GM21619 (cell line): ENCODE results near the gene RPS10.

Experiments used
- ATAC-seq: cut with Tn5 transposase; IDR thresholded peaks from one replicate; pipeline ENCODE4 v1.9.1; 2021; ENCODE audit not compliant: unreplicated experiment

RPS10 gene

DNA sequence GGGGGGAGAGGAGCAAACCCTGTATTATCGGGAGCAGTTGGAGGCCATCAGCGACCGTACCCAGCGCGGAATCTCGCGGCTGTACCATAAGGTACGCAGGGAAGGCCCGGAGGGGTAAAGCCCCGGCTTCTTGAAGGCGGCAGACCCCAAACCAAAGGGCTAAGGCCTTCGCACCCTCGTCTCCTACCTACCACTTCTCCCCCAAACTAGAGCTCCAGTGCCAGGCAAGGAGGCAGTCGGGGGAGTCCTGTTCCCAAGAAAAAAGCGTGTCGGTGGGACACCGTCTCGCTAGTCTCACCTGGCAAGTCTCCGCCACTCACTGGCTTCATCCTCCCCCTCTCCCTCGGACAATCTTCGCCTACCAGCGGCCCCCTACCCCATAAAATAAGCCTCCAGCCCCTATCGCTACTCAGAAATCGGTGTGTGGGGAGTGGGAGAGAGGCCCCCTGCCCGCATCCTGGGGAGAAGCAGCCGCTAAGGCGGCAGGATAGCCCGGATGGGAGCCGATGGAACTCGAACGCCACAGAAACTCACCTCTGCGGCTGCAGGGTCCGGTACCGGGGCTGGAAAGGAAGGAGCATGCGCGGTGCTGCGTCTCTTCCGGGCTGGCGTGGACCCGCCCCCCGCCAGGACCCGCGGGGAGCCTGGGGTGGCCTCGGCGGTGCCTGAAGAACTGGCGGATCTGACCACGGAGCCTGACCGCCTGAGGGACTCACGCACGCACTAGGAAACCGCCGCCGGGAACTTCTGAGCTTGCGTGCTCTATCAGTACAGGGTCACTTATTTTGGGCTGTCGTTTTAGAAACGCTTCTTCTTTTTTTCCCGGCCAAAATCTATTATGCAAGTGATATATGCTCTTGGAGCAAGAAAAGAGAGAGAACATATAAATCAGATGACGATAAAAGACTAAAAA, at the start of gene RPS10:
TSS of gene RPS10 (minus strand) at position 572 of the 913 bp plus-strand sequence. CDS start 848 bp downstream, outside the sequence.
- peak; percentile 70 for ATAC-seq

DNA sequence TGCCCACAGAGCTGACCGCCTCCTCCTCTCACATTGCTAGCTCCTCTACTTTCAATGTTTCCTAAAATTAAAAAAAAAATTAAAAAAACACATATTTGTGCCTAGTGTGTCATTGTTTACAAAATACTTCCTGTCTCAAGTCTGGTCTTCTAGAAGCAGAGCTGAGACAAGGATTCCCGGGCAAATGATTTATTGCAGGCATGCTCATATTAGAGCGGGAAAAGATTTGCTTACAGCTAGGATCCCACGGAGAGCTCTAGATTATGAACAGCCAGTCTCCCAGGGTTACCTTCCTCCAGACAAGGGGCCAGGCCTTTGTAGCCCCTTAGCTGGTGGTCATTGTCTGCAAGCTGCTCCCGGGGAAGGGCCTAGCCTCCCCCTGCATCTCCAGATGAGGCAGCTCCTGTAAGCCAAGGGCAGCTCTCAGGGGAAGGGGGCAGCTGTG, 49.4 kb upstream of the RPS10 start:
- ATAC-seq: no peak

DNA sequence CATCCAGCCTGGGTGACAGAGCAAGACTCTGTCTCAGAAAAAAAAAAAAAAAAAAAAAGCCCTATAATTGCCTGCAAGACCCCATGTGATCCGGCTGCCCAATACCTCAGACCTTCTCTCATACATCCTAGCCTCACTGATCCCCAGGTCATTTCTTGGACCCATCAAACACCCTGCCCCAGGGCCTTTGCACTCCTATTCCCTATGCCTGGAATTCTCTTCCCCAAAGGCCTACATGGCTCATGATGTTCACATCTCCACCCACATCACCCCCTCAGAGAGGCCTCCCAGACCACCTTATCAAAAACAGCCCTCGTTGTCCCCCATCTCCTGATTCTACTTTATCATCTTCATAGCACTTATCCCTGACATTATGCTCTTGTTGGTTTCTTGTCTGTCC, 48.9 kb upstream of the RPS10 start:
- no peak for ATAC-seq

DNA sequence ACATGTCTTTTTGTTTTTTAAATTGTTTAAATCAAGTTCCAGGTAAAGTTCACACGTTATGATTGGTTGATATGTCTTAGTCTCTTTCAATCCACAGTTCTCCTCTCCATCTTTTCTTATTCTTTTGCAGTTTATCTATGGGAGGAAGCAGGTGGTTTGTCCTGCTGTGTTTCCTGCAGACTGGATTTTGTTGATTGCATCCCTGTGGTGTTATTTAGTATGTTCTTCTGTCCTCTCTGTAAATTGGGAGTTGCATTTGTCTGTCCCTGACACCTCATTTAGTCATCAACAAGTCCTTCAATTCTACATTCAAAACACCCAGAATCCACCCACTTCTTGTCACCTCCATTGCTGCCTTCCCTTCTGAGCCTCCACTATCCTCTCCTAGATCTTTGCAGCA, 48.1 kb upstream of the RPS10 start:
- ATAC-seq: no peak

DNA sequence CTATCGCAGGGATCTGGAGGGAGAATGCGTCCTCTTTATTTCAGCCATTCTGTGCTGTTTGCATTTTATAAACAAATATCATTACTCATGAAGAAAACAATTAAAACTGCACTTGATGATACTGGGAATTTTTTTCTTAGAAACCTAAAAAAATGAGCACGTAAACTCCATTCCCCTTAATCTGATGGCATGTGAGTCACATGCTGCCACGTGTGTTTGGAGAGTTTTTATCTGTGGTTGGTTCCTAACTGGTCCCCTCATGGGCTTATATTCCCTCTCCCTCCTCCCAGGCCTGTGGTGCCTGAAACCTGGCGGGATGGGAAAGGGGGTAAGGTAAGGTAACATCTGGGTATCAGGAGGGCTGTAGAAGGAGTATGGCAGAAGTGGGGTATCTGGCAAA, 46.6 kb upstream of the RPS10 start:
- ATAC-seq: no peak

DNA sequence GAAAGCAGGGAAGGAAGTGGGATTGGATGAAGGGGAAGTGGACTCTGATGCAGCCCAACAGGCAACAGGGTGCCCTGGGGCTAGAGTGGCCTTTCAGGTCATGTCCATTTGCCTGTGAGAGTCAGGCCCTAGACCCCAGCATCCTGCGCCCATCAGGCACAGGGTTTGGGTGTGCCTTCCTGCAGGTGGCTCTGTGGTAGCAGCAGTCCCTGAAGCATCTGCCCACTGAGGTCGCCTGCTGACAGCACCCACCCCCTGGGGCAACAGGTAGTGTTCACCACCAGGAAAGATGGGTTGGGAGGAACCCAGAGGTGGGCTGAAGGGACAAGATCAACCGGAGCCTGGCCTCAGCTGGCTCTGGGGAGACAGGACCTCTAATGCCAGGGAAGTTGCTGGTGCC, 43.6 kb upstream of the RPS10 start:
- ATAC-seq: no peak

DNA sequence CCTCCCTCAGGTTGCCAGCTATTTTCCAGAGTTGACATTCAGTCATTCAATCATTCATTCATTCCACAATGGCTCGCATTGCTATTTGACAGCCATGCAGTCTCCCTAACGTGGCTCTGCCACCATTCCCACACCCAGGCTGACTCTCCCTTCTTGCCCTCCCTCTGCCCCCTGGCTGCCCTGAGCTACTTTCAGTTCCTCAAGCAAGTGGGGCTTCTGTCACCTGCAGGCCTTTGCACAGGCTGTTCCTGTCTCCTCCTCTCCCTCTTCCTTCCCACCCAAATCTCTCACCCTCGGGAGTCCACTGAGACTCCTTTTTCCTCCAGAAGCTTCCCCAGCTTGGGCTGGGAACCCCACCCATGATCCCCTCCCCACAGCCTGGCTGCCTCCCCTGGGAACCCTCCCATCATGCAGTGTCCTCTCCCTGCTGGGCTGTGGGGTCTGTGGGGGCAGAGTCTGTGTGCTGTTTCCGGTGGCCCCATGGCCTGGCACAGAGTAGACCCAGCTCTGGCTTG, 42.6 kb upstream of the RPS10 start:
- no peak for ATAC-seq

DNA sequence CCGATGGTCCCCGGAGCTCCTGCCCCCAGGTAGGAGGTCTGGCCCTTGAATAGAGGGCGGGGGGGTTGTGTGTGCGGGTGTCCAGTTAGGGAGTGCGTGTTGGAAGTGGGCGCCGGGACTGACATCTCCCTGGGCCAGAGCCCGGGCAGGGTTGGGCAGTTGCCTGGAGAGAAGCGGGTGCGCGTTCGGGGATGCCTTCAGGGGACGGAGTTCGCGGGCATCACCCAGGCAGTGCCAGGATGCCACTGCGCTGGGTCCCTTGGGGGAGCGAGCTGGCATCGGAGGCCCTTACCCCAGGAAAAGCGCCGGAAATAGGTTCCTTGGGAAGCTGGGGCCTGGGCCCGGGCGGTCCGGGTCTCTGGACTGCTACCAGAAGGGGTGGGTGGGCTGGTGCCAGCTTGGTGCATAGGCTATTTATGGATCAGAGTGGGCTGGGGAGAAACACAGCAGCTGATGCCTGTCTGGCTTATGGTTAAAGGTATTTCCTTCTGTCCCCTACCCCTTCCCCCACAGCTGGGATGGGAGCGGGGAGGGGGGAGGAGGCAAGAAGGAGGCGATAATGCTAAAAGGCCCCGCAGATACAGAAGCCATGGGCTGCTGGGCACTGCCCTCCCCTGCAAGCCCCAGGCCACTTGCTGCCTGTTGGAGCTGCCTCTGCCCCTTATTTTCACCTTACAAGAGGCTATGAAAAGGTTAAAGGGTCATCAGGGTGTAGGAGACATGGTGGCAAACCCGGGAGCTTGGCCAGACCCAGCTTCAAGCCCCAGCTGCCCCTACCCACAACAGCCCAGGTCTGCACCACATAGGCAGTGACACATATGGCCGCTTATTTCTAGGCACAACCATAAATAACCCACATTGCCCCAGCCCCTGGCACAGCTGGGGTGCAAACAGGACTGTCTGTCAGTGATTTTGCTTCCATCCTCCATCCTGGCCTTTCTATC, 40.6 kb upstream of the RPS10 start:
- no peak for ATAC-seq

DNA sequence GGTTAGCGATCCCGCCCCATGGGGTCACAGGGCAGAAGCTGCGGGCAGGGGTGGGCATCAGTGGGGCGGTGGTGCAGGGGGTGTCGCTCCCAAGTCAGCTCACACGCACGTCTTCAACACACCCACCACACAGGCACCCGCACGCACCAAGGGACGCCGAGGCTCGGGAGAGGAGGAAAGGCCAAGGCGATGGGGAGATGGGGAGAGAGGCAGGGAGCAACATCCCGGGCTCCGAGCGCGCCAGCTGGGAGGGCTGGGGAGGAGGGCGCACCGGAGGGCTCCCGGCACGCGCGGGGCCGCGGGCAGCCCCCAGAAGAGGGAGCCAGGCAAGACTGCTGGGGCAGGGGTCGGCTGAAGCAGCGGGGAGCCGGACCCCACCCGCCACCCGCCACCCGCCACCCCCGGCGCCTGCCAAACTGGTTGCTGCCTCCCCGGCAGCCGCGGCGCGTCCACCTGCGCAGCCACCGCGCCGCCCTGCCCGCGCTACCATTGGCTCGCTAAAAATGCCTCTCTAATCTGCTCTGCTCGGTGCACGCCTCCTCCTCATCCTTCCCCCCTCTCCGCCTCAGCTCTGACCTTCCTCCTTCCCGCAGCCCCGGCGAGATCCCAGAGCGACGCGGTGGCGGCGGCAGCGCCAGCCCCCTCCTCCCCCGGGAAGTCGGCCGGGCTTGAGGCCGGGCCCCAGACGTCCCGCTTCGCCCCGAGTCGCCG, 39.8 kb upstream of the RPS10 start, which contains the start of gene PACSIN1:
TSS of gene PACSIN1 (plus strand) at position 546 of the 711 bp plus-strand sequence. CDS start 60,230 bp downstream, outside the sequence.
- no peak for ATAC-seq

DNA sequence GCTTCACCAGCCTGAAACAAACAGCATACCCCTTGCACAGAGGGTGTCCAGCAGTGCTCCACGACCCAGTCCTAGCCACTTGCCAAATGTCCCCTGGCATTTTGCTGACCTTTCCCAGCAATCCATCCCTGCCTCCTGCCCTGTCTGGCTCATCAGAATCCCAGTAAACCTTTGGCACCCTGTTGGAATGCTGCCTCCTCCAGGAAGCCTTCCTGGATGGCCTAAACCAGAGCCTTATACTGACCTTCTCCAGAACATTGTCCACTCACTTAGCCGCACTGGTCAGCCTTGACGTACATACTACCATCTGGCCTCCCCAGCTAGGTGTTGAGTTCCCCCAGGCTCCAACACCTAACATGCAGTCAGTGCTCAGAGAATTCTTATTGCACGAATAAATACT, 38.0 kb upstream of the RPS10 start:
- no peak for ATAC-seq

DNA sequence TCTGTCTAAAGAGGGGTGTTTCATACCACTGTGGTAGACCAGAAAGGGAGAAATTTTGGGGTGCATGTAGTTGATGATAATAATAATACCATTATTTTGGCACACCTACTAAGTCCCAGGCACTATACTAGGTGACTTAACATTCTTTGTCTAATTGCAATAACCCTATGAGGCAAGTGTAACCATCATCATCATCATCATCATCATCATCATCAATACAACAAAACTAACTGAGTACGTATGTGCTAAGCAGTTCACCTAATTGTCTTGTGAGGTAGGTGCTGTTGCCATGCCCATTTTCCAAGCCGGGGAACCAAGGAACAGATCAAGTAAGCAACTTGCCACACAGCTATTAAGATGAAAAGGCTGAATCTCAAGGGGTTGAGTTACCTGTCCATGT, 37.4 kb upstream of the RPS10 start:
- no peak for ATAC-seq

DNA sequence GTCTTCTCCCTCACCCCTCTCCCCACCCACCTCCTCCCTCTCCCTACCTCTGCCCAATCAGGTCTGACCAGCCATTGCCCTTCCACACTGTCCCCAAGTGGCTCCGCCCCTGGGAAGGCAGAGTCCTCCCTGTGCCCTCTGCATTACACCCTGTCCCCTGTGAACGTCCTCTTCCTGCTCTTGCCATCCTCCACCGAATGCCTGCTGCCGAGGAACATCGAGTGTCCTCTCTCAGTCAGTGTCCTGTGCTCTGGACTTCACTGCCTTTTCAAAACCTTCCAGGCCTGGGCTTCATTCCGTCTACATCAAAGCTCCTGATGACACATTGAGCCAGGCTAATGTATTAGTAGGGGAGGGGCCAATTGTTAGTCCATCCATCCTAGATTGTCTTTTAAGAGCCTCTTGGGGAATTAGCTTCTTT, 36.7 kb upstream of the RPS10 start:
- no peak for ATAC-seq

DNA sequence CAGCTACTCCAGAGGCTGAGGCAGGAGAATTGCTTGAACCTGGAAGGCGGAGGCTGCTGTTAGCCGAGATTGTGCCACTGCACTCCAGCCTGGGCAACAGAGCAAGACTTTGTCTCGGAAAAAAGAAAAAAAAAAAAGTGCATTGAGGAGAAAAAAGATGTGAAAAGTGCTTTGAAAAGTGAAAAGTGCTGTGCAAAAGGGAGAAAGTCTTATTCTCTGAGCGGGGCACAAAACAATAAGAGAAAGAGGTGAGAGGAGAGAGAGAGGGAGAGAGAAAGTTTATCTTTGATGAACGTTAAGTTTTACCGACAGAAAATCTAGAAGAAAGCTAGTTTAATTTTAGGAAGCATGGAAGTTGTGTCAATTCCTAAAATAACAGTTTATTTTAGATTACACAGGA, 36.1 kb upstream of the RPS10 start:
- ATAC-seq: no peak

DNA sequence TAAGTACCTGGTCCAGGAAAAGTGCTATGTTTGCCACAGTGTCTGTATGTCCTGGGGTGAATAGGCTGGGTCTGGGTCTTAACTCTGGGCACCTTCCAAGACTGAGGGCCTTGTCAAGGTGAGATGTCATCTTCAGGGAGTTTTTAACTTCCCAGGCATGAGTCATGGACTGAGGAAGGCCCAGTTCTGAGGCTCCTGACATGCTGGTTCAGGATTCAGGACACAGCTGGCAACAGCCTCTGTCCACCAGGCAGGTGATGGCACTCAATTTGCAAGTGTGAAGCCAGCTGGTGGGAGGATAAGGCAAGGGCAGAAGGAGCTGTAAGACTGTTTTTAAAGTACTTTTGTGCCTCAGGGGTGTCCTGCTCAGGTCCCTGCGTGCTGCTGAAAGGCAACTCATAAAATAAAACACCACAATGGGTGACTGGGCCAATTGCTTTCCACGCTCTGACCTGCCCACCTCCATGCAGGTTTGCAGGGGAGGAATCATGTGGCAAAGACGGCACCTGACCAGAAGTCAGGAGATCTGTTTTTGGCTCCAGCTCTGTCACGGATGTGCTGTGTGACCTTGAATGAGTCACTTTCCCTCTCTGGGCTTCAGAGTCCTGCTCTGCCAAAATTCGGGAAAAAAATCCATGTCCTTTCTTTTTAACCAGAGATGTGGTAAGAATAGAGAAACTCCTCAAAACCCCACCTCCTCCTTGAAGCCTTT, 35.1 kb upstream of the RPS10 start:
- ATAC-seq: no peak

DNA sequence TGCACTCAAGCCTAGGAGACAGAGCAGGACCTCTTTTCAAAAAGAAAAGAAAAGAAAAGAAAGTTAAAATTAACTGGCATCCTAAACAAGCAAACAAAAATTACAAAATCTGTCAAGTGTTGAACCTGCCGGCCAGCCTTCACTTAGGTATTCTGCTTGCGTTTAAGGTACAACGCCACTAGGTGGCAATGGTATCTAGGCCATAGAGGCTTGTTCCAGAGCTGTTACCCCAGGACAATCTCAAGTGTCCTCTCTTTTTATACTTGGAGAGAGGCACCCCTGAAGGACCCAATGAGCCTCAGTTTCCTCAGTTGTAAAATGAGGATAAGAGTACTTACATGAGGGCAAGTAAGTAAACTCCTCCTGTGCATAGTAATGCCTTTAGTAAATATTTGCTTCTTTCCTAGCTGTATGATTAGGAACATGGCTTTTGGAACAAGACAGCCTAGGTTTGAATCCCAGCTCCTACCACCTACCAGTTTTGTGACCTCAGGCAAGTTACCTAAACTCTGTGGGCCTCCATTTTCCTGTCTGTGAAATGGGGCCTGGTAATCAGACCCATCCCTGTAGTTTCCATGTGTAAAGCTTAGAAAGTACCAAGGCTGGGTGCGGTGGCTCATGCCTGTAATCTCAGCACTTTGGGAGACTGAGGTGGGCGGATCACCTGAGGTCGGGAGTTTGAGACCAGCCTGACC, 34.2 kb upstream of the RPS10 start:
- no peak for ATAC-seq

DNA sequence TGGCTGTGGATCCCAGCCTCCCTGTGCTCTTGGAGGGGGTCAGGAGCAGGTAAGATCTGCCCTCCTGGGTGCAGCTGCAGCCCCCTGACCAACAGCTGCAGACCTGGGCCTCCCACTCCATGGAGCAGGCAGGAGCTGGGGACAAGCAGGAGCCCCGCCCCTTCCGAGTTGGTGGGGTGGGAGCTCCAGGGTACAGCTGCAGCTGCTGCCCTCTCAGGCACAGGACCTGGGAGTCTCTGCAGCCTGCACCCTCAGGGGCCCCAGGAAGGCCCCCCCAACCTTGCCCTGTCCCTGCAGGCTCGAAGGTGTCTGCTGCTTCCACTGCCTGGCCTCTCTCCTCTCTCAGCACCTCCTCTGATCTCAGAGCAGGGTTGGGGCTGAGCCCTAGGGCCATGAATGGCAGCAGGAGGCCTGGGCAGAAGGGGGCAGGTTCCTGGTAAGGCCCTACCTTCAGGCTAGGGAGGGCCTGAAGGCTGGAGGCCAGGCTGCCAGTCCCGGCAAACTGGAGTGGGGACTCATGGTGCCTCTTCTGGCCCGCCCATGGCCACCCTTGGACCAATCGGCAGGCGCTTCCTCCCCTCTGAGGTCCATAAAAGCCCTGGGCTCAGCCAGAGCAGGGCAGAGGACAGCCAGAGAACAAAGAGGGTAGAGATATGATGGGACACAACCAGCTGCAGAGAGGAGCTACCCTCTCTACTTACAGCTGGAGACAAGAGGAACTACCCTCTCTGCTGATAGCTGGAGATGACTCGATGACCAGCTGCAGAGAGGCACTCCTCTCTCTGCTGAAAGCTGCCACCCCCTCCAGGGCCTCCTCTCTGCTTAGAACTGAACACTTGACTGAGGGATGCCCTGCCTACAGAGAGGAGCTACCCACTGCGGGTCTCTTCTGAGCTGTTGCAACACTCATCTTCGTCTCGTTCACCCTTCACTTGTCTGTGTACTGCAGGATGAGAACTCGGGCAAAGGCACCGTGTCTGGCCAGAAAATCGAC, 32.2 kb upstream of the RPS10 start:
- ATAC-seq: no peak

DNA sequence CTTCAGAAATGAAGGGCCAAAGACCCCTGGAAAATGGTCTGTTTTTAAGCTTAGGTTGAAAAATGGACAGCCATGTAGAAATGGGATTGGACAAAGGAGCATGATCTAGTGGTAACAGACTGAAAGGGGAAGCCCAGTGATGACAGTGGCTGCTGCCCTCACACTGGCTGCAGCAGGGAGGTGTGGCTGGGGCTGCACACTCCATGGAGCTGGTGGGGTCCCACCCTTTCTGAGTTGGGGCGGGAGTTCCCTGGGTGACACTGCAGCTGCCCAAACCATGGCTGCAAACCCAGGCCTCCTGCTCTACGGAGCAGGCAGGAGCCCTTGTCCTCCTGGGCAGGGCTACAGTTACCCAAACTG, 31.5 kb upstream of the RPS10 start:
- ATAC-seq: no peak

DNA sequence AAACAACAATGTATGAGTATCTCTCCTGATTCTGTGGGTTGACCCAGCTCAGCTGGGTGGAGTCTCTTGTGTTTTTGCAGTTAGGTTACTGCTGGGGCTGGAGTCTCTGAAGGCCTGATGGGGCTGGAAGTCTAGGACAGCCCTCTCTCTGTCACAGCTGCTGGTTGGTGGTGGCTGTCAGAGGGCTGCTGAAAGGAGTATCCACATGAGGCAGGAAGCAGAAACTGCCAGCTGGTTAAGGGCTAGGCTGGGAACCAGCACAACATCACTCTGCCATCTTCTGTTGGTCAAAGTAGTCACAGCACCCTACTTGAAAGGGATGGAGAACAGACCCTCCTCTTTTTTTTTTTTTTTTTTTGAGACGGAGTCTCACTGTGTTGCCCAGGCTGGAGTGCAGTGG, 30.0 kb upstream of the RPS10 start:
- no peak for ATAC-seq
